ENCODE measurements around the gene MRC2. TPM values are rescaled to one million over a fixed set of nuclear protein-coding genes. Genes with fewer than 3 reads are reported as not detected.
A peak's percentile ranks its signal among the peaks of the same experiment; 100 is the strongest.

The MRC2 gene
- total RNA-seq, 1 donor: 245 TPM

GRCh38 chr17:62714016-62714777, 86.7 kb downstream of the MRC2 start:
- DNase-seq (ENCODE audit: low read depth): peak; percentile 35
- TF ChIP-seq, protein P1, sequence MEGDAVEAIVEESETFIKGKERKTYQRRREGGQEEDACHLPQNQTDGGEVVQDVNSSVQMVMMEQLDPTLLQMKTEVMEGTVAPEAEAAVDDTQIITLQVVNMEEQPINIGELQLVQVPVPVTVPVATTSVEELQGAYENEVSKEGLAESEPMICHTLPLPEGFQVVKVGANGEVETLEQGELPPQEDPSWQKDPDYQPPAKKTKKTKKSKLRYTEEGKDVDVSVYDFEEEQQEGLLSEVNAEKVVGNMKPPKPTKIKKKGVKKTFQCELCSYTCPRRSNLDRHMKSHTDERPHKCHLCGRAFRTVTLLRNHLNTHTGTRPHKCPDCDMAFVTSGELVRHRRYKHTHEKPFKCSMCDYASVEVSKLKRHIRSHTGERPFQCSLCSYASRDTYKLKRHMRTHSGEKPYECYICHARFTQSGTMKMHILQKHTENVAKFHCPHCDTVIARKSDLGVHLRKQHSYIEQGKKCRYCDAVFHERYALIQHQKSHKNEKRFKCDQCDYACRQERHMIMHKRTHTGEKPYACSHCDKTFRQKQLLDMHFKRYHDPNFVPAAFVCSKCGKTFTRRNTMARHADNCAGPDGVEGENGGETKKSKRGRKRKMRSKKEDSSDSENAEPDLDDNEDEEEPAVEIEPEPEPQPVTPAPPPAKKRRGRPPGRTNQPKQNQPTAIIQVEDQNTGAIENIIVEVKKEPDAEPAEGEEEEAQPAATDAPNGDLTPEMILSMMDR (IDR thresholded peaks at IDR 0.05; ENCODE audit: insufficient read depth, low read length): no peak

DNA sequence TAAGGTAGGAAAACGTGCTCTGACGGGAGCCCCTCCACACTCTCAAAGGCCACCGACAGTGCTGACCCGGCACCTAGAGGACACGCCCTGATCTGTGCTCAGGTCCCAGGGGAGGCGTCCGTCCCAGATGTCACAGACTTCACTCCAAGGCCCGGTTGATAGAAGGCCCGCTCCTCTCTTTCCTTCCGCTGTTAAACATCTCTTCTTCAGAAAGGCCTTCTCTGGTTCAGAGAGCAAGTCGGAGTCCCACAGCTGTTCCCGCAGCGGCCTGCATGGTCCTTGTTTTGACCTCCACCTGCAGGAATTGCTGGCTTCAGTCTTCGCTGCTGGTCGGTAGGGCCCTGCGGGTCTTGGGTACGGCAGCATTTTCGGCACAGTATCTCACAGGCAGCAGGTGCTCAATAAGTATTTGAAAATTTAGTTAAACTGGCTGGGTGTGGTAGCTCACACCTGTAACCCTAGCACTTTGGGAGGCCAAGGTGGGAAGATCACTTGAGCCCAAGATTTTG, 88.5 kb downstream of the MRC2 start:
- TF ChIP-seq, protein P1 (IDR thresholded peaks at IDR 0.05; ENCODE audit: insufficient read depth, low read length): no peak
- no peak overlapping the region for H3K4me3 ChIP-seq (ENCODE audit: low read depth, low read length)
- no peak for DNase-seq (ENCODE audit: low read depth)

More at GRCh38 chr17:62714016-62714777, 86.7 kb downstream of the MRC2 start:
- no peak overlapping the region for H3K4me3 ChIP-seq (ENCODE audit: low read depth, low read length)

DNA sequence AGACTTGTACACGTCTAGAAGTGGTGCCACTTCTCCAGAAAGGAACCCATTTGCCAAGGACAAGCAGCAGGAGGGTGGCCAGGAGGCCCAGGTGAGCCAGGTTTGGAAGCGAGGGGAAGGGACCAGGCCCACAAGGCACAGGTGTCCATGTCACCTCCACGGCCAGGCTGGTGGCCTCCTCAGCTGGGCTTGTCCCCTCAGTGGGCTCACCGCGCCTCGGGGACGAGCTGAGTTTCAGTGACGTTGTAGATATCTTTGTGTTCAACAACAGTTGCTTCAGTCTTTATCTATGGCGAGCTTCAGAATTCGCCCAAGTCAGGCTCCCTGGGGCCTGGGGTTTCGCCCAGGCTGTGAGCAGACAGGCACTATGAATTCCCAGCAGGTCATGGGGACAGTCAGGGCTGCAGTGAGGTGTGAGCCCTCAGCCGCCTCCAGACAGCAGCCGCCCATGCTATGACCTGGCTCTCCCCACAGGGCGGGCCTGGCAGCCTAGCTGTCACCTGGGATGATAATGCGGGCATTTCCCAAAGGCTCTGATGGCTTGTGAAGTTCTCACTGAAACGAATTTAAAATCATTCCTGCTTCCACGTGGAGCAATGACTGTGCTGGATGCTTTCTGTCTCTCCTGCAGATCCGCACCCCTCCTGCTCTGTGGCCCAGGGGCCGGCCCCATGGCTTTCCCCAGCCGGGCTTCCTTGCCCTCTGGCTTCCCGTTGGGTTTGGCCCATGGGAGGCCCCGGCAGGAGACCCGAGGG, 89.5 kb downstream of the MRC2 start:
- H3K4me3 ChIP-seq (ENCODE audit: low read depth, low read length): no peak overlapping the region
- TF ChIP-seq, protein P1 (IDR thresholded peaks at IDR 0.05; ENCODE audit: insufficient read depth, low read length): no peak
- DNase-seq (ENCODE audit: low read depth): no peak

- no peak overlapping the region for H3K4me3 ChIP-seq (ENCODE audit: low read depth, low read length)
- TF ChIP-seq, protein P1 (IDR thresholded peaks at IDR 0.05; ENCODE audit: insufficient read depth, low read length): no peak
- DNase-seq (ENCODE audit: low read depth): no peak
These were observed 90.1 kb downstream of the MRC2 start for GRCh38 chr17:62717589-62717855.

DNA sequence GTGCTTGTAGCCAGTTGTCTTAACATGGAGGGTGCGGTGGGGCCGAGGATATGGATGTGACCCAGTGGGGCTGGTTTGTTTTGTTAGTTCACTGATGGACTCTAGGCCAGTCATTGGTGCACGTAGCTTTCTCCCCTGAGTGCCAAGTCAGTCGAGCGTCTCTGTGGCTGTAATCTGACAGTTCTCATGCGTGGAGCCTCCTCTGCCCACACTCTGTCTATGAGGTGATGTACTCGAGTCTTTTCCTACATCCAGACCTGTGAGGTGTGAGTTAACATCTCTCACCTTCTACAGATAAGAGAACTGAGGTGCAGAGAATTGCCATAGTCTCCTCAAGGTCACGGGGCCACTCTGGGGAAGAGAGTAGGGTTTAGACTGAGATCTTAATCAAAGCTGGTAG, 90.4 kb downstream of the MRC2 start:
- DNase-seq (ENCODE audit: low read depth): no peak
- TF ChIP-seq, protein P1 (IDR thresholded peaks at IDR 0.05; ENCODE audit: insufficient read depth, low read length): no peak
- H3K4me3 ChIP-seq (ENCODE audit: low read depth, low read length): no peak overlapping the region

- H3K4me3 ChIP-seq (ENCODE audit: low read depth, low read length): no peak overlapping the region
- peak; percentile 46 for DNase-seq (ENCODE audit: low read depth)
- TF ChIP-seq, protein P1 (IDR thresholded peaks at IDR 0.05; ENCODE audit: insufficient read depth, low read length): no peak
These were observed 91.0 kb downstream of the MRC2 start for GRCh38 chr17:62718429-62718828.

Measured in fibroblast of the aortic adventitia (primary cell).